Activated gamma-delta T cell treated with Interleukin-2 at 50 U/mL for 16 hours (primary cell): Measurements from ENCODE around the gene GOSR2.
"Not testable (repeated sequence)": the region's sequence is repeated elsewhere in the genome, so short reads cannot be mapped to it uniquely, and the experiment has no call there.

Experiments
- DNase-seq: peaks from one replicate; pipeline ENCODE4 v3.0.0-alpha.2; 2020

The GOSR2 gene

GRCh38 chr17:46894476-46895151 is 28.3 kb upstream of the GOSR2 start:
- no peak for DNase-seq

- DNase-seq, result no peak
Observed at GRCh38 chr17:46895171-46895570, 27.8 kb upstream of the GOSR2 start.

- no peak for DNase-seq
Observed at GRCh38 chr17:46896991-46897390, 26.0 kb upstream of the GOSR2 start.

GRCh38 chr17:46898364-46898763 is 24.6 kb upstream of the GOSR2 start:
- no peak for DNase-seq

- no peak for DNase-seq
Observed at GRCh38 chr17:46898860-46899259, 24.1 kb upstream of the GOSR2 start.

GRCh38 chr17:46901291-46901690 is 21.7 kb upstream of the GOSR2 start:
- DNase-seq, result no peak

GRCh38 chr17:46903762-46904672 is 18.9 kb upstream of the GOSR2 start:
- DNase-seq, result no peak

GRCh38 chr17:46908068-46908737 is 14.8 kb upstream of the GOSR2 start:
- no peak for DNase-seq

GRCh38 chr17:46910179-46910927 is 12.6 kb upstream of the GOSR2 start:
- DNase-seq, result no peak

GRCh38 chr17:46911311-46911710 is 11.6 kb upstream of the GOSR2 start:
- DNase-seq, result no peak

GRCh38 chr17:46915596-46915995 is 7.4 kb upstream of the GOSR2 start:
- no peak for DNase-seq

GRCh38 chr17:46916211-46916610 is 6.7 kb upstream of the GOSR2 start:
- DNase-seq, result no peak

GRCh38 chr17:46916623-46917022 is 6.3 kb upstream of the GOSR2 start:
- DNase-seq, result no peak

GRCh38 chr17:46917041-46917440 is 5.9 kb upstream of the GOSR2 start:
- no peak for DNase-seq

GRCh38 chr17:46917516-46917915 is 5.4 kb upstream of the GOSR2 start:
- DNase-seq, result no peak

- DNase-seq, result not testable (repeated sequence)
Observed at GRCh38 chr17:46921962-46922361, 998 bp upstream of the GOSR2 start.

GRCh38 chr17:46922487-46922803 is 515 bp upstream of the GOSR2 start:
- DNase-seq, result no peak

GRCh38 chr17:46925185-46925868 is 2.4 kb downstream of the GOSR2 start:
- no peak for DNase-seq

GRCh38 chr17:46928467-46929261 is 5.7 kb downstream of the GOSR2 start:
- no peak for DNase-seq

GRCh38 chr17:46929413-46929812 is 6.5 kb downstream of the GOSR2 start:
- no peak for DNase-seq

GRCh38 chr17:46930051-46930450 is 7.1 kb downstream of the GOSR2 start:
- DNase-seq, result no peak

- no peak for DNase-seq
Observed at GRCh38 chr17:46931596-46931995, 8.6 kb downstream of the GOSR2 start.
